GM18502 (cell line): ENCODE results near the gene OR5AU1.
"Not testable (repeated sequence)": the region's sequence is repeated elsewhere in the genome, so short reads cannot be mapped to it uniquely, and the experiment has no call there.

ENCODE experiments used
- ATAC-seq: cut with Tn5 transposase; IDR thresholded peaks from one replicate; pipeline ENCODE4 v1.9.1; 2021; ENCODE audit warnings: mild to moderate bottlenecking; ENCODE audit not compliant: unreplicated experiment, poor library complexity

Gene OR5AU1

GRCh38 chr14:21182166-21182565 lies 26.3 kb upstream of the OR5AU1 start:
- no peak for ATAC-seq

GRCh38 chr14:21171128-21171527 lies 15.3 kb upstream of the OR5AU1 start:
- no peak for ATAC-seq

GRCh38 chr14:21169573-21169972 lies 13.7 kb upstream of the OR5AU1 start:
- ATAC-seq: no peak

GRCh38 chr14:21168055-21168454 lies 12.2 kb upstream of the OR5AU1 start:
- no peak for ATAC-seq

- not testable (repeated sequence) for ATAC-seq
Observed at GRCh38 chr14:21165670-21166069, 9.8 kb upstream of the OR5AU1 start.

- ATAC-seq: not testable (repeated sequence)
Observed at GRCh38 chr14:21165002-21165605, 9.2 kb upstream of the OR5AU1 start.

- ATAC-seq: no peak
Observed at GRCh38 chr14:21163871-21164291, 8.0 kb upstream of the OR5AU1 start.

GRCh38 chr14:21162081-21162480 lies 6.2 kb upstream of the OR5AU1 start:
- no peak for ATAC-seq

GRCh38 chr14:21160061-21160610 lies 4.3 kb upstream of the OR5AU1 start:
- ATAC-seq: no peak

- ATAC-seq: not testable (repeated sequence)
Observed at GRCh38 chr14:21158175-21158574, 2.3 kb upstream of the OR5AU1 start.

GRCh38 chr14:21149641-21150367 lies 6.1 kb downstream of the OR5AU1 start:
- ATAC-seq: no peak

GRCh38 chr14:21145437-21145836 lies 10.4 kb downstream of the OR5AU1 start:
- no peak for ATAC-seq

GRCh38 chr14:21142357-21142756 lies 13.5 kb downstream of the OR5AU1 start:
- ATAC-seq: no peak

GRCh38 chr14:21136024-21136423 lies 19.8 kb downstream of the OR5AU1 start:
- ATAC-seq: no peak

- no peak for ATAC-seq
Observed at GRCh38 chr14:21133901-21134300, 22.0 kb downstream of the OR5AU1 start.

- ATAC-seq: no peak
Observed at GRCh38 chr14:21123429-21123828, 32.4 kb downstream of the OR5AU1 start.

GRCh38 chr14:21121122-21121521 lies 34.7 kb downstream of the OR5AU1 start:
- no peak for ATAC-seq

- no peak for ATAC-seq
Observed at GRCh38 chr14:21120686-21121085, 35.2 kb downstream of the OR5AU1 start.

- ATAC-seq: no peak
Observed at GRCh38 chr14:21118933-21119332, 36.9 kb downstream of the OR5AU1 start.

- ATAC-seq: no peak
Observed at GRCh38 chr14:21113369-21113768, 42.5 kb downstream of the OR5AU1 start.

GRCh38 chr14:21112255-21112654 lies 43.6 kb downstream of the OR5AU1 start:
- ATAC-seq: no peak
